Gastroesophageal sphincter (tissue), 3 donors: ENCODE results near the gene RPAP3.

ENCODE experiments used
- POLR2A ChIP-seq, 2 donors: fragments of 450-650 bp; IDR thresholded peaks; one replicate each; pipeline ENCODE4 v1.6.1; 2017; ENCODE audit warnings: antibody characterized with exemption in 2 of 2, mild to moderate bottlenecking in 2 of 2, moderate library complexity in 1 of 2
- TF ChIP-seq, protein P1 (sequence below), 4 experiments: fragments of 200-600 bp in 2 of 4; fragments of 450-650 bp in 2 of 4; sonication (generic) in 1 of 4; IDR thresholded peaks; one replicate each; pipeline ENCODE4 v1.5.1; 2017 to 2019; ENCODE audit warnings: antibody characterized with exemption in 4 of 4, mild to moderate bottlenecking in 2 of 4, moderate library complexity in 2 of 4

DNA sequence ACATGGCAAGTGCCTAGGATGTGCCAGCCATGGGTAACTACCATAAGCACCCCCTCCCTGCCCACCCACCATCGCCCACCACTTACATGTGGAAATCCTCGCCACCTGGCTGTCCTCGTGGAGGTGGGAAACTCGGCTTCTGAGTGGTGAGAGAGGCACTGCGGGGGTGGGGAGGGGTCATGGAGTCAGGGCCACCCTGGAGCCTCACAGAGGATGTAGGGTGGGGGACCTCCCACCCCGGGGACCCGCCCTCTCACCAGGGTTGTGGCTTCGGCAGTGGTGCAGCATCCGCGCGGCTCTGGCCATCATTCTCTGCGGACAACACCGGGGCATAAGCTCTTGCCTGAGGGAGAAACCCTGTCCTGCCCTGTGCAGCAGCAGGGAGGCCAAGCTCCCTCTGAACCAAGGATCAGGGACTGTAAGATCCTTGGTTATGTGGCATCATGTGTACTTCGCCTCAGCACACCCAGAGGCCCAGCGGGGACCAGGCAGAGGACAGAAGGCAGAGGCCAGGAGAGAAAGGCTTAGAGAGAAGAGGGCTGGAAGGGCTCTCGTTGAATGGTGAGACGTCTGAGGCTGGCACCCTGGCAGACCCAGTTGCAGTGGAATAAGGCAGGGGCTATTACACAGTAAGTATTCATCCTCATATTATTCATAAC is 32.2 kb upstream of the RPAP3 start:
- TF ChIP-seq, protein P1, sequence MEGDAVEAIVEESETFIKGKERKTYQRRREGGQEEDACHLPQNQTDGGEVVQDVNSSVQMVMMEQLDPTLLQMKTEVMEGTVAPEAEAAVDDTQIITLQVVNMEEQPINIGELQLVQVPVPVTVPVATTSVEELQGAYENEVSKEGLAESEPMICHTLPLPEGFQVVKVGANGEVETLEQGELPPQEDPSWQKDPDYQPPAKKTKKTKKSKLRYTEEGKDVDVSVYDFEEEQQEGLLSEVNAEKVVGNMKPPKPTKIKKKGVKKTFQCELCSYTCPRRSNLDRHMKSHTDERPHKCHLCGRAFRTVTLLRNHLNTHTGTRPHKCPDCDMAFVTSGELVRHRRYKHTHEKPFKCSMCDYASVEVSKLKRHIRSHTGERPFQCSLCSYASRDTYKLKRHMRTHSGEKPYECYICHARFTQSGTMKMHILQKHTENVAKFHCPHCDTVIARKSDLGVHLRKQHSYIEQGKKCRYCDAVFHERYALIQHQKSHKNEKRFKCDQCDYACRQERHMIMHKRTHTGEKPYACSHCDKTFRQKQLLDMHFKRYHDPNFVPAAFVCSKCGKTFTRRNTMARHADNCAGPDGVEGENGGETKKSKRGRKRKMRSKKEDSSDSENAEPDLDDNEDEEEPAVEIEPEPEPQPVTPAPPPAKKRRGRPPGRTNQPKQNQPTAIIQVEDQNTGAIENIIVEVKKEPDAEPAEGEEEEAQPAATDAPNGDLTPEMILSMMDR (IDR thresholded peaks at IDR 0.05), result no peak
- no peak for TF ChIP-seq POLR2A (IDR thresholded peaks at IDR 0.05)
